Measurements from ENCODE around the gene XYLT2.

DNA sequence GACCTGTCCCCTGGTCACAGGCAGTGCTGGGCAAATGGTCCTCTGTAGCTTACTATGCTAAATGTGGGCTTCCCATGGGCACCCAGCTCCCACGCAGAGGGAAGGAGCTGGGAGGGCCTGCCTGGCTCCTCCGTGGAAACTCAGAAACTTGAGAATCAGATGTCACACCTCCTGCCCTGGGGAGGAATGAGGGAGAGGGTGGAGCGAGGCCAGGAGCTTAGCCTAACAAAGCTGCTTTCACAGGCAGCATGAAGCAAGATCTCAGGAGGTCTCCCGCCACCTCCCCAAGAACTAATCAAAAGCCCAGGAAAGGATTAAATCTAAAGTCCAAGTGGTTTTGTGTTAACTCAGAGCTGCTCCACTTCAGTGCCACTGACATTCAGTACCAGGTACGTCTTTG, 33.6 kb upstream of the XYLT2 start:
- TF ChIP-seq NFIC (IDR thresholded peaks at IDR 0.05) = no peak
- TF ChIP-seq EP300 (IDR thresholded peaks at IDR 0.05; ENCODE audit: borderline replicate concordance) = no peak
- TF ChIP-seq EGR1 (IDR thresholded peaks at IDR 0.05) = no peak
- no peak for TF ChIP-seq RAD21 (IDR thresholded peaks at IDR 0.05; ENCODE audit: low read depth)
- TF ChIP-seq, protein P1, sequence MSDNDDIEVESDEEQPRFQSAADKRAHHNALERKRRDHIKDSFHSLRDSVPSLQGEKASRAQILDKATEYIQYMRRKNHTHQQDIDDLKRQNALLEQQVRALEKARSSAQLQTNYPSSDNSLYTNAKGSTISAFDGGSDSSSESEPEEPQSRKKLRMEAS (IDR thresholded peaks at IDR 0.05) = no peak
